Bronchial epithelial cell (primary cell): ENCODE results near the gene SOX10. TPM values are rescaled to one million over a fixed set of nuclear protein-coding genes. Genes with fewer than 3 reads are reported as not detected.
"Not testable (repeated sequence)": the region's sequence is repeated elsewhere in the genome, so short reads cannot be mapped to it uniquely, and the experiment has no call there.

Experiments
- DNase-seq: peaks from one replicate; pipeline ENCODE4 v3.0.0-alpha.2; 2010; ENCODE audit warnings: low read depth
- FAIRE-seq: peaks from 2 replicates; lab custom pipeline; 2011; peaks lifted over from hg19 to GRCh38; lab: Jason Lieb, UNC
- H3K27me3 ChIP-seq: 2 replicates; pipeline ENCODE4 v1.5.1; 2011; ENCODE audit warnings: low read length; ENCODE audit not compliant: control insufficient read depth, insufficient read depth
- H3K36me3 ChIP-seq: 2 replicates; pipeline ENCODE4 v1.5.1; 2011; ENCODE audit warnings: low read length; ENCODE audit not compliant: control insufficient read depth, insufficient read depth
- H3K4me3 ChIP-seq: 2 replicates; pipeline ENCODE4 v1.5.1; 2011; ENCODE audit warnings: mild to moderate bottlenecking, low read depth, low read length, control low read depth
- total RNA-seq: library from RNA; depleted of rRNA; stranded (reverse); fragments of >200 nt; gene quantifications from 2 replicates; pipeline ENCODE4 v1.2.1, GENCODE V29; 2014
- TF ChIP-seq, protein P1 (sequence below): IDR thresholded peaks from 2 replicates; pipeline ENCODE4 v1.5.1; 2011; ENCODE audit warnings: mild to moderate bottlenecking, moderate library complexity, low read length, control low read depth, inconsistent platforms; ENCODE audit not compliant: insufficient read depth, severe bottlenecking

SOX10 gene
- total RNA-seq, 1 donor from 2014 or later, result not detected

DNA sequence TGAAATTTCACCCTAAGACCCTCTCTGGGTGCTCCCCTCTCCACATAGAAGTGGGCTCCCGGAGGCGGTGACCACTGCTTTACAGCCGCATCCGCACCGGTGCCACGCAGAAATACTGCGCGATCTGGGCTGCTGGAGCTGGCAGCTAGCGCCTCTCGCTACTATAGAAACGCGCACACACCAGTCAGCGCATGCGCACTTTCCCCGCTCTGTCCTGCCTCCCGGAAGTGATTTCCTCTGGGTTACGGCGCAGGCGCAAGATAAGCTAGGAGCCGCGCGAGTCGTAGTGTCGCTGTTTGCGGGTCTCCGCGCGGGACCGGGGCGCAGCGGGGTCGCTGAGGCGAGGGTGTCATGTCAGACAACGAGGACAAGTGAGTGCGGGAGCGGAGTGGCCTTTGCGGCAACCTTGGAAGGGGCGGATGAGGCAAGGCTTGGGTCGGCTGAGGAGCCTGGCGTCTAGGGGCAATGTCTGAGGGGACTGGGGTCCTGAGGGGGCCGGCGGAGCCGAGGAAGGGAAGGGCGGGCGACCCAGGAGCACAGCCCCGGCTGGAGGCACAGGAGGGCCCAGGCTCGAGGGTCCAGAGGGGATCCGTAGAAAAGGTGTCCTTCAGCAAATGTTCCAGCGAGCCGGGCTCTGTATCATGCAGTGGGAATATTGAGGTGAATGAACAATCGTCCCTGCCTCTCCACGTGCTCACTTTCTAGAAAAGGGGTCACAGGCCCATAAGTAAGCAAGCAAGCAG is 30.7 kb downstream of the SOX10 start, which contains the start of the genes C22orf23 and POLR2F:
C22orf23 (minus strand) TSS at position 165 of the 743 bp plus-strand sequence. CDS start 452 bp downstream, outside the sequence.
POLR2F (plus strand) TSS at position 263 of the 743 bp plus-strand sequence; CDS start at position 352, 89 bp downstream.
- TF ChIP-seq, protein P1, sequence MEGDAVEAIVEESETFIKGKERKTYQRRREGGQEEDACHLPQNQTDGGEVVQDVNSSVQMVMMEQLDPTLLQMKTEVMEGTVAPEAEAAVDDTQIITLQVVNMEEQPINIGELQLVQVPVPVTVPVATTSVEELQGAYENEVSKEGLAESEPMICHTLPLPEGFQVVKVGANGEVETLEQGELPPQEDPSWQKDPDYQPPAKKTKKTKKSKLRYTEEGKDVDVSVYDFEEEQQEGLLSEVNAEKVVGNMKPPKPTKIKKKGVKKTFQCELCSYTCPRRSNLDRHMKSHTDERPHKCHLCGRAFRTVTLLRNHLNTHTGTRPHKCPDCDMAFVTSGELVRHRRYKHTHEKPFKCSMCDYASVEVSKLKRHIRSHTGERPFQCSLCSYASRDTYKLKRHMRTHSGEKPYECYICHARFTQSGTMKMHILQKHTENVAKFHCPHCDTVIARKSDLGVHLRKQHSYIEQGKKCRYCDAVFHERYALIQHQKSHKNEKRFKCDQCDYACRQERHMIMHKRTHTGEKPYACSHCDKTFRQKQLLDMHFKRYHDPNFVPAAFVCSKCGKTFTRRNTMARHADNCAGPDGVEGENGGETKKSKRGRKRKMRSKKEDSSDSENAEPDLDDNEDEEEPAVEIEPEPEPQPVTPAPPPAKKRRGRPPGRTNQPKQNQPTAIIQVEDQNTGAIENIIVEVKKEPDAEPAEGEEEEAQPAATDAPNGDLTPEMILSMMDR, result no peak
- Histone ChIP-seq H3K4me3 (peak within 1 kb of the TSS; percentile 92), H3K27me3 (no peaks in the 10 kb centered on the region), H3K36me3 (peaks cover 15% of the 10 kb centered on the region)
- FAIRE-seq, result no peak
- peak; percentile 91 for DNase-seq

DNA sequence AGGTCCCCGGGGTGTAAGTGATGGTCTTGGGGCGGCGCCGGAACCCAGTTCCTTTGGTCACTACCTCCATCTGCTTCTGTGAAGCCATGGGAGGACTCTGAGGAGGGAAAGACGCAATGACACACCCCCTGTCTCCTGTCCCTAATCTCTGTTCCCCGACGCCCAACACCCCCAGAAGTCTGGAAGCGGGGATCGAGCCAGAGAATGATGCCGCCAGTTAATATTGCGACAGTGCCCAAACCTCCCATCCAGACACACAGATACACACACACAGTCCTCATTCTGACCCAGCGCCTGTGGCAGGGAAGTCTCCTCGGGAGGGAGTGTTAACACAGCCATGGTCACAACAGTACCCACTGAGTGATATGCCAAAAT is 31.3 kb downstream of the SOX10 start:
- TF ChIP-seq, protein P1, result no peak
- peaks cover 11% of the 10 kb centered on the region for H3K36me3 ChIP-seq
- no peak for DNase-seq
- FAIRE-seq, result no peak
- no peaks in the 10 kb centered on the region for H3K27me3 ChIP-seq
- peak overlapping the region; percentile 92 for H3K4me3 ChIP-seq

DNA sequence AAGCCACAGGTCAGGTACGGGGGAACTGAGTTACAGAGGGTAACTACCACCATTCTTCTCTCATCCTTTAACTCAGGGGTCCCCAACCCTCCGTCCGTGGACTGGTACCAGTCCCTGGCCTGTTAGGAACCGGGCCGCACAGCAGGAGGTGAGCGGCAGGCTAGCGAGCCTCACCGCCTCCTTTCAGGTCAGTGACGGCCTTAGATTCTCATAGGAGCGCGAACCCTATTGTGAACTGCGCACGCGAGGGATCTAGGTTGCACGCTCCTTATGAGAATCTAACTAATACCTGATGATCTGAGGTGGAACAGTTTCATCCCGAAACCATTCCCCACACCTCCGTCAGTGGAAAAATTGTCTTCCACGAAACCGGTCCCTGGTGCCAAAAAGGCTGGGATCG is 31.7 kb downstream of the SOX10 start:
- H3K4me3 ChIP-seq, result peak overlapping the region; percentile 92
- not testable (repeated sequence) for H3K27me3 ChIP-seq, FAIRE-seq, DNase-seq
- H3K36me3 ChIP-seq, result peaks cover 11% of the 10 kb centered on the region

DNA sequence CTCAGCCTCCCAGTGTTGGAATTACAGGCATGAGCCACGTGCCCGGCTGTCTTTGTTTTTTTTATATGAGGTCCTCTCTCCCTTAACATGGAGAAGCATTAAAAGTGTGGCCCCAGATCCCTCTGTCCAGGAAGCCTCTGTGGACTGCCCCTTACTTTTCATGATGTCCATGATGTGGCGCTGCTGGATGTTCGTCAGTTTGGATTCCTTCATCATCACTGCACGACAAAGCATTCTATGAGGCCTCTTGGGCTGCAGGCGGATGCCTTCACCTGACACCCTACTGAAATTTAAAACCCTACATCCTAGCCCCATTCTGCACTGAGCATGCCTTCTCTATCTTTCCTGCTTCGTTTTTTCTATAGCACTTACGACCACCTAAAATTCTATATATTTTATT is 33.0 kb downstream of the SOX10 start:
- no peak for FAIRE-seq
- no peaks in the 10 kb centered on the region for H3K36me3 ChIP-seq
- H3K4me3 ChIP-seq, result no peak overlapping the region
- DNase-seq, result peak; percentile 32
- no peaks in the 10 kb centered on the region for H3K27me3 ChIP-seq
- TF ChIP-seq, protein P1, result no peak

DNA sequence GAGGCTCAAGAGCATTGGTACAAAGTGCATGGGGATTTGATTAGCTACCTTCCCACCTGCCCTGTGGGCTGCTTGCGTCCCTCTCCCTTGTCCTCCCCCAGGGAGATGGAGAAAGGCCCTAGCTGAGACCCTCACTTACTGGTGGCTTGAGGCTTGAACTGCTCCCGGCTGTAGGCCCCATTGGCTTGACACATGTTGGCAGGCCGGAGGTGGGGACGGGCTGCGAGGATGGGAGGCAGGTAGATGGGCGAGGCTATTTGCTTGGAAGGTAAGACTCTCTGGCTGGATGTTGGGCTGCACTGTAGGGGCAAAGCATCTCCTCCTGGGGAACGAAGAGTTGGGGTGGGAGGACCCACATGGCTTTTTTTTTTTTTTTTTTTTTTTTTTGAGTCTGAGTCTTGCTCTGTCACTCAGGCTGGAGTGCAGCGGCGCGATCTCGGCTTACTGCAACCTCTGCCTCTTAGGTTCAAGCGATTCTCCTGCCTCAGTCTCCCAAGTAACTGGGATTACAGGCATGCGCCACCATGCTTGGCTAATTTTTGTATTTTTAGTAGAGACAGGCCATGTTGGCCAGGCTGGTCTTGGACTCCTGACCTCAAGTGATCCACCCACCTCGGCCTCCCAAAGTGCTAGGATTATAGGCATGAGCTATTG is 37.1 kb downstream of the SOX10 start:
- not testable (repeated sequence) for H3K4me3 ChIP-seq, FAIRE-seq, H3K27me3 ChIP-seq, DNase-seq, H3K36me3 ChIP-seq

DNA sequence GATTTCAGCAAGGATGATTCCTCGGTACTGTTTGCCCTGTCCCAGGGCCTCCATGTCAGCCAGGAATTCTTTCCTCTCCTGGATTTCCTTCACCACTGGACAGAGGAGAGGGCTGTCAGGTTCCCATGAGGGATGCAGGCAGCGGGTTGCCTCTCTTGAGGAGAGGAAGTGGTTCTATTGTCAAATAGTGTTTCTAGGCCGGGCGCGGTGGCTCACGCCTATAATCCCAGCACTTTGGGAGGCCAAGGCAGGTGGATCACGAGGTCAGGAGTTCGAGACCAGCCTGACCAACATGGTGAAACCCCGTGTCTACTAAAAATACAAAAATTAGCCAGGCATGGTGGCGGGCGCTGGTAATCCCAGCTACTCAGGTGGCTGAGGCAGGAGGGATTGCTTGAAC is 39.9 kb downstream of the SOX10 start:
- H3K27me3 ChIP-seq, DNase-seq, FAIRE-seq, H3K4me3 ChIP-seq: not testable (repeated sequence)
- peaks cover 29% of the 10 kb centered on the region for H3K36me3 ChIP-seq

DNA sequence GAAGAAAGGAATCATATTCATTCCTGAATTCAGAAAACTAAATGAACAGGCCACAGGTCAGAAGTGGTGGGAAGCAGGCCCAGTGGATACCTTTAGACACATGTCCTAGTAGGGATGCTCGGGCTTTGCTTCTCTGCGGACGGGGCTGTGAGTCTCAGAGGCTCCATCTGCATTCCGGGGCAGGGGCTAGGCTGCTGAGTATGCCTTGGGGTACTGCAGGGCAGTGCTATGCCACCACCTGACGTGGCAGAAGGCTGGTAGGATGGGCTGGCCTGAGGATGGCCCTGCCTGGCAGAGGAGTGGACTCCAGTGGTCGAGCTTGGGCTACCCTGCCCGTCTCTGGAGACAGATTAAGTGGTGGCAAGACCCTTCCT is 40.5 kb downstream of the SOX10 start:
- FAIRE-seq, result no peak
- Histone ChIP-seq H3K36me3 (peaks cover 33% of the 10 kb centered on the region), H3K27me3 (no peaks in the 10 kb centered on the region), H3K4me3 (no peak overlapping the region)
- no peak for DNase-seq
- TF ChIP-seq, protein P1, result no peak
